GM23338 (cell line): ENCODE data around the gene NPAS3. TPM values are rescaled to one million over a fixed set of nuclear protein-coding genes. Genes with fewer than 3 reads are reported as not detected.

Experiments used
- ATAC-seq: fragments of 200-7000 bp; cut with Tn5 transposase; 3 replicates; pipeline ENCODE4 v1.9.1; 2020
- DNase-seq: peaks from one replicate; pipeline ENCODE4 v3.0.0-alpha.2; 2015; ENCODE audit warnings: low spot score
- H2AFZ ChIP-seq: fragments of 200-600 bp; sonication (generic); 2 replicates; pipeline ENCODE4 v1.8.0; 2016; ENCODE audit warnings: antibody characterized with exemption, mild to moderate bottlenecking, moderate library complexity
- H3F3A ChIP-seq: fragments of 200-600 bp; sonication (generic); replicated peaks from 2 replicates; pipeline ENCODE4 v1.8.0; 2017; ENCODE audit warnings: antibody characterized with exemption, mixed run types, low read depth
- H3K27ac ChIP-seq: fragments of 200-600 bp; sonication (generic); 2 replicates; pipeline ENCODE4 v1.6.1; 2016; ENCODE audit warnings: low read depth
- H3K27me3 ChIP-seq: fragments of 200-600 bp; sonication (generic); 2 replicates; pipeline ENCODE4 v1.8.0; 2016; ENCODE audit warnings: mild to moderate bottlenecking, mixed run types, moderate library complexity; ENCODE audit not compliant: insufficient read depth
- H3K36me3 ChIP-seq: fragments of 200-600 bp; sonication (generic); 2 replicates; pipeline ENCODE4 v1.8.0; 2016; ENCODE audit warnings: mild to moderate bottlenecking; ENCODE audit not compliant: insufficient read depth
- H3K4me1 ChIP-seq: fragments of 200-600 bp; sonication (generic); 2 replicates; pipeline ENCODE4 v1.8.0; 2016; ENCODE audit warnings: mild to moderate bottlenecking, moderate library complexity; ENCODE audit not compliant: insufficient read depth
- H3K4me2 ChIP-seq: fragments of 200-600 bp; sonication (generic); 2 replicates; pipeline ENCODE4 v1.7.1; 2017; ENCODE audit warnings: mixed run types
- H3K4me3 ChIP-seq: fragments of 200-600 bp; sonication (generic); 2 replicates; pipeline ENCODE4 v1.6.1; 2016; ENCODE audit warnings: mixed run types
- H3K79me2 ChIP-seq: fragments of 200-600 bp; sonication (generic); replicated peaks from 2 replicates; pipeline ENCODE4 v1.8.0; 2017; ENCODE audit warnings: mild to moderate bottlenecking; ENCODE audit not compliant: insufficient read depth
- H3K9me2 ChIP-seq: fragments of 200-600 bp; sonication (generic); 2 replicates; pipeline ENCODE4 v1.8.0; 2017; ENCODE audit not compliant: insufficient read depth
- H4K20me1 ChIP-seq: fragments of 200-600 bp; sonication (generic); replicated peaks from 2 replicates; pipeline ENCODE4 v1.8.0; 2017; ENCODE audit warnings: mild to moderate bottlenecking; ENCODE audit not compliant: insufficient read depth
- H3K27ac Mint-ChIP-seq: 2 replicates; pipeline ENCODE4 v1.8.0; 2020; ENCODE audit warnings: inconsistent platforms, mild to moderate bottlenecking, moderate library complexity, mixed read lengths
- H3K27me3 Mint-ChIP-seq: 3 replicates; pipeline ENCODE4 v1.8.0; 2022; ENCODE audit warnings: low read depth, mild to moderate bottlenecking, moderate library complexity, mixed read lengths, inconsistent platforms; ENCODE audit not compliant: insufficient read depth, poor library complexity
- H3K36me3 Mint-ChIP-seq: 3 replicates; pipeline ENCODE4 v1.8.0; 2021; ENCODE audit warnings: low read depth, mild to moderate bottlenecking, inconsistent platforms, moderate library complexity, mixed read lengths
- H3K4me1 Mint-ChIP-seq: 3 replicates; pipeline ENCODE4 v1.8.0; 2020; ENCODE audit warnings: mild to moderate bottlenecking, inconsistent platforms, mixed read lengths
- H3K4me3 Mint-ChIP-seq: 3 replicates; pipeline ENCODE4 v1.8.0; 2021; ENCODE audit warnings: moderate library complexity, mild to moderate bottlenecking, inconsistent platforms, mixed read lengths
- H3K9me3 Mint-ChIP-seq: 3 replicates; pipeline ENCODE4 v1.8.0; 2020; ENCODE audit warnings: moderate library complexity, mild to moderate bottlenecking, inconsistent platforms, mixed read lengths
- ETS1 ChIP-seq: IDR thresholded peaks from 2 replicates; pipeline ENCODE4 v1.6.1; 2016; ENCODE audit warnings: antibody characterized with exemption
- EZH2 ChIP-seq: fragments of 200-600 bp; sonication (generic); IDR thresholded peaks from one replicate; pipeline ENCODE4 v1.8.0; 2017; ENCODE audit warnings: antibody characterized with exemption, mild to moderate bottlenecking, low read depth; ENCODE audit not compliant: unreplicated experiment
- EZH2phosphoT487 ChIP-seq: fragments of 200-600 bp; sonication (generic); IDR thresholded peaks from one replicate; pipeline ENCODE4 v1.8.1; 2018; ENCODE audit warnings: antibody characterized with exemption; ENCODE audit not compliant: unreplicated experiment
- JUNB ChIP-seq: IDR thresholded peaks from one replicate; pipeline ENCODE4 v1.6.1; 2016; ENCODE audit warnings: antibody characterized with exemption; ENCODE audit not compliant: unreplicated experiment
- NANOG ChIP-seq: IDR thresholded peaks from 2 replicates; pipeline ENCODE4 v1.6.1; 2016; ENCODE audit warnings: antibody characterized with exemption, borderline replicate concordance
- POLR2AphosphoS5 ChIP-seq: IDR thresholded peaks from 2 replicates; pipeline ENCODE4 v1.6.1; 2016; ENCODE audit warnings: antibody characterized with exemption, low read depth
- STAT1 ChIP-seq: IDR thresholded peaks from one replicate; pipeline ENCODE4 v1.6.1; 2016; ENCODE audit warnings: antibody characterized with exemption; ENCODE audit not compliant: unreplicated experiment
- ZNF114 ChIP-seq: fragments of 250-450 bp; sonication (Bioruptor Pico); IDR thresholded peaks from 2 replicates; pipeline ENCODE4 v1.5.0; 2020; ENCODE audit warnings: mild to moderate bottlenecking, moderate library complexity
- ZNF462 ChIP-seq: fragments of 250-450 bp; sonication (Bioruptor Pico); IDR thresholded peaks from 2 replicates; pipeline ENCODE4 v1.5.0; 2020; ENCODE audit warnings: mild to moderate bottlenecking, moderate library complexity
- polyA plus RNA-seq: library from polyadenylated mRNA; unstranded; fragments of >200 nt; fragmentation: Nextera tagmentation; extraction: Ambion mirVana; gene quantifications from 2 replicates; pipeline ENCODE4 v1.2.1, GENCODE V29; 2016
- total RNA-seq: library from RNA; depleted of rRNA; stranded (reverse); fragments of >200 nt; shearing (Covaris generic); gene quantifications from 2 replicates; pipeline ENCODE4 v1.2.3, GENCODE V29; 2014

Gene NPAS3
- total and polyA plus RNA-seq, 2 experiments from 2014 or later: 0.17 to 0.19 TPM

- TF ChIP-seq ZNF462 (CRISPR knock-in tag): no peak
These were observed 123.1 kb downstream of the NPAS3 start (continued) for GRCh38 chr14:33061667-33062325.

GRCh38 chr14:33062476-33062875 is 123.8 kb downstream of the NPAS3 start:
- Histone ChIP-seq H3K79me2 (no peaks in the 10 kb centered on the region), H3K9me2 (peaks cover 4% of the 10 kb centered on the region; the same call in 1 of the 2 replicates), H3K27me3 (no peaks in the 10 kb centered on the region), H3K36me3 (no peaks in the 10 kb centered on the region), H3K4me2 (no peak overlapping the region), H3K4me3 (no peak overlapping the region), H4K20me1 (no peaks in the 10 kb centered on the region), H2AFZ (peak overlapping the region; percentile 29; the same call in 1 of the 2 replicates), H3K27ac (no peak overlapping the region), H3K4me1 (no peaks in the 10 kb centered on the region), H3F3A (no peaks in the 10 kb centered on the region)
- no peaks in the 10 kb centered on the region for H3K36me3 Mint-ChIP-seq
- DNase-seq (no peak), ATAC-seq (no peak)
- H3K9me3 Mint-ChIP-seq: no peaks in the 10 kb centered on the region
- H3K4me1 Mint-ChIP-seq: peaks cover 4% of the 10 kb centered on the region
- H3K27ac Mint-ChIP-seq: no peak overlapping the region
- H3K4me3 Mint-ChIP-seq: no peak overlapping the region
- H3K27me3 Mint-ChIP-seq: no peaks in the 10 kb centered on the region
- TF ChIP-seq NANOG: no peak
- no peak for TF ChIP-seq ZNF462 (CRISPR knock-in tag)
- TF ChIP-seq JUNB: no peak
- TF ChIP-seq ETS1: no peak
- TF ChIP-seq EZH2phosphoT487: no peak
- no peak for TF ChIP-seq STAT1
- no peak for TF ChIP-seq POLR2AphosphoS5
- TF ChIP-seq EZH2: no peak
- TF ChIP-seq ZNF114 (CRISPR knock-in tag): no peak
